ENCODE results near the gene ROBO3.

The ROBO3 gene

DNA sequence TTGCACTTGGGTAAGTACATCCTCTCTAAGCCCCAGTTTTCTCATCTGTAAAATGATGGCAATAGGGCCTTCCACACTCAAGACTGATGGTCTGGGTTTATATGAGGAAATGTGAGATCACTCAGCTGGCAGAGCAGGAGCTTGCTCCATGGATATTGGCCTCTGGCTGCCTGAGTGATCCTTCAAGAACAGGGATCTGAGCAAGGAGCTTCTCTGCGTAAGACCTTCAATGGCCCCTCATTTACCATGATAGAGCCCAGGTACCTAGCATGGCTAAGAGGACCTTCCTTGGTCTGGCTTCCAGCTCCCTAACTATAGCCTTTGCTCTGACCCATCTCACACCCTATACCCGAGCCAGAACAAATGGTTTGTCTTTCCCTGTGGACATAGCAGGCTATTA is 26.9 kb downstream of the ROBO3 start:
- no peak for DNase-seq (ENCODE audit: low spot score)

DNA sequence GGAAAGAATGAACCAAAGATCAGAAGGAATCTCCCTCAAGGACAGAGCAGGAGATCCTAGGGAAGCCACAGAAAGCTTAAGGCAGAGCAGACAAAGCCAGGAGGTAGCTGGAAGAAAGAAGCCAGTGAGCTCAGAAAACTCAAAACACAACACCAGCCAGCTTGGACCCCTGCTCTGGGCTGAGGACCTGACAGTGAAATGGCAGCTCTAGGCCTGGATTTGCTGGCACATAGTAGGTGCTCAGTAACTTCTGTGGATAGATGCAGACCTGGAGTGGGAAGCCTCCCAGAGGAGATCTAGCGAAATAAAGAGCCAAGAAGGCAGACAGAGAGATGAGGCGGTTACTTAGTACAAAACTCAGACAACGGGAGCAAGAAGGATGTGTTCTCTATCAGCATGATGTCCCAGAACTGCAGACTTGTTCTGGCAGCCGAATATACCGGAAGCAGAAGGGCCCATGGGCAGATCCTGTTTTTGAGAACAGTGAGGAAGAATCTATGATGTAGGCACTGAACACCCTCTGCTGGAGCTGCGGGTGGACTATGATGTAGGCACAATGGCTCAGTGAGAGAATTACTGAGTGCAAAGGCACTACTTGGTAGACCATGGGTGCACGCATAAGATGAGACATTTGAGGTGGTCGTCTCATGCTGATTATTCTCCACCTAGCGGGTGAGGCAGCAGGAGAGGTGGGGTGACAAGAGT is 27.7 kb downstream of the ROBO3 start:
- no peak for DNase-seq (ENCODE audit: low spot score)

- DNase-seq (ENCODE audit: low spot score): no peak
Observed at GRCh38 chr11:124893781-124894401, 28.7 kb downstream of the ROBO3 start.

DNA sequence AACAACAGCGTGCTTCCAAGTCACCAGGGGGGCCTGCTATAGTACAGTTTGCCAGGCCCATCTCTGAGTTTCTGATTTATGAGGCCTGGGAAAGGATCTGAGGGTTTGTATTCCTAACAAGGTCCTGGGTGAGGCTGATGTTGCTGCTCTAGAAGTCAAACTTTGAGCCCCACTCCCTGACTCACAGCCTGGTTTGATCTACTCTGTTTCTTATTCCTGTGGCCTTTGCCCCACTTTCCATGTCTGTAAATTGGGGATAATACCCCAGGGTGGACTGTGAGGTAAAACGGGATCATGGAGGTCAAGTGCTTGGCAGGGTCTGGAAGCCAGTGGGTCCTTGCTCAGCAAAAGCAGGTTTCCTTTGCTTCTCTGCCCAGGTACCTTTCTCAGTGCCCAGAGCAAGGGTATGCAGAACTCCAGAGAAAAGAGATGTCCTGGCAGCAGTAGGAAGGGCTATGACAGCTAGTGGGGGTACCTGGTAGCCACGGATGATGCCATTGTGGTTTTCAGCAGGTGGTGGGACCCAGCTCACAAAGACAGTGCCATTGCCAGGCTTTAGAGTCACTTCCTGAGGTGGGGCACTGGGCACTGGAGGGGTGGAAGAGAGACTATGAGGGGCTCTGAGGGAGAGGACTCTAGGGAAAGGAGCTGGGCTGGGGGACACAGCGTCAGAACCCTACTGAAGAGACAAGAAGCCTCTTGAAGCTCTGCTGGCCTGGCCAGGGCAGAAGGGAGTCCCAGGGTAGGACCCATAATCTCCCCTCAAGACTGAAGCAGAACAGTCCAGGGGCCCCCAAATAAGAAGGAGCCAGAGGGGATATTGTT is 29.6 kb downstream of the ROBO3 start:
- DNase-seq (ENCODE audit: low spot score): no peak

DNA sequence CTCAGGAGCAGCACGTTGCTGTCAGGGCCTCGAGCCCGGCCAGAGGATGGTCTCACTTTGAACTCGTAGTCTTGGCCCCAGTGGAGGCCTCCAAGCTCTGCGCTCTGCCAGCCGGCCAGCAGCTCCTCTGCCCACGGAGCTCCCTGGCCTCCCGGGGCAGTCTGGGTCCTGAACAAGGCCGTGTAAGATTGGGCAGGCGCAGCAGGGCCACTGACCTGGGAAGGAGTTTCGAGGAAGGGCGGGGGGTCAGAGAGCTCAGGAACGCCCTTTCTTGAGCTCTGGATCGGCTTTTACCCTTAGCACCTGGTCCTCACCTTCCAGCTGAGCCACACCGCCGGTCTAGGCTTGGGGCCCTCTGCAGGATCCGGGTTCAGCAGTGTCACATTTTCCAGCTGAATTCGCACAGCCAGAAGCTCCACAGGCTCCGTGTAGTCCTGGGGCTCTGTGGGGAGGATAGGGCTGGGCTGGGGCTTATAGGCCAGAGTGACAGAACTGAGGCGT is 30.3 kb downstream of the ROBO3 start:
- no peak for DNase-seq (ENCODE audit: low spot score)

DNA sequence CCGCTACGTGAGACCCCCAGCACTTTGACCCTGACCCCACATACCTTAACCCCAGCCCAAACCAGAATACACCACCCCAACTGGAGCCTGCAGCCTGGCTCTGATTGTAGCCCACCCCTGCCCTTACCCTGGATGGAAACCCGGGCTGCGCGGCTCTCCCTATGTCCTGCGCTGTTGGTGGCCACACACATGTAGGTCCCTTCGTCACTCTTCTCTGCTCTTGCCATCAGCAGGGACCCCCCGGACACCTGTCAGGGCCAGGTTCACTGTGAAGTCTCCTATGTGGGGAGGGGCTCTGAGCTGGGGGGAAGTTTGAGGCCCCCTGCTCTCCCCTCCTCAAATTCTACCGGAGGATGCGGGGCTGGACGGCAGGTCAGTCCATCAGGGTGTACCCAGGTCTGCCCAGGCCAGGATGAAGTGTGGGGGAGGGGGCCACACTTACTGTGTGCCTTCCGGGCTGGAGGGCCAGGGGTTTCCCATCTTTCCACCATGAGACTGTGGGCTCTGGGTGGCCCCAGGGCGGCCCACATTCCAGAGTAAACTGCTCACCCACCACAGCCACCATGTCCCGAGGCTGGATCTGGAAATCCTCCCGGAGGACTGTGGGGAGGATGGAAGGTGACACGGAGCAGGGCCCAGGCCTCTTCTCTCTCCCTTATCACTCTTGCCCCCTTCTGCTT is 31.0 kb downstream of the ROBO3 start:
- no peak for DNase-seq (ENCODE audit: low spot score)

DNA sequence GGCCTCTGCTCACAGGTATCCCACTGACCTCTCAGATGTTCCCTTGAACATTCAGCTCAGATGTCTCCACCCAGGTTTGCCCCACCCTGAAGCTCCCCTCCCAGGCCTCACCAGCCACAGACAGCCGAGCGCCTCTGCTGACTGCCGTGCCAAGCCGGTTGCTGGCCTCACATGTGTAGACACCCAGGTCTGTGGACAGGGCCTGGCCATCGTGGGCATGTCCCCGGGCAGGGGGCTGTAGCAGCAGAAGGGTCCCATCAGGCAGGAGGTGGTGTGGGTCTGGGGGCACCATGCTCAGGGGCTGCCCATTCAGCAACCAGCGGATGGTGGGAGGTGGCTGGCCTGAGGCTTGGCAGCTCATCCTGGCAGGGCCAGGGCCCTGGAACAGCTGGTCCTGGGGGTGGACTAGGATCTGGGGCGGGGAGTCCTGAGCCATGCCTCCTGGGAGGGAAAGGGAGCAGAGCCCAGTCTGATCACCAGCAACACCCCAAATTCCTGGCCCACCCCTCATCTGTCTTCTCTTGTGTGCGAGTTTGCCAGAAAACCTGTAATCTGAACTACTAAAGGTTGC is 31.7 kb downstream of the ROBO3 start:
- no peak for DNase-seq (ENCODE audit: low spot score)

GRCh38 chr11:124897674-124898262 is 32.5 kb downstream of the ROBO3 start, which contains the start of gene ROBO4:
TSS of gene ROBO4 (minus strand) at chr11:124897865. CDS start at chr11:124897795, 70 bp downstream.
- DNase-seq (ENCODE audit: low spot score): no peak

DNA sequence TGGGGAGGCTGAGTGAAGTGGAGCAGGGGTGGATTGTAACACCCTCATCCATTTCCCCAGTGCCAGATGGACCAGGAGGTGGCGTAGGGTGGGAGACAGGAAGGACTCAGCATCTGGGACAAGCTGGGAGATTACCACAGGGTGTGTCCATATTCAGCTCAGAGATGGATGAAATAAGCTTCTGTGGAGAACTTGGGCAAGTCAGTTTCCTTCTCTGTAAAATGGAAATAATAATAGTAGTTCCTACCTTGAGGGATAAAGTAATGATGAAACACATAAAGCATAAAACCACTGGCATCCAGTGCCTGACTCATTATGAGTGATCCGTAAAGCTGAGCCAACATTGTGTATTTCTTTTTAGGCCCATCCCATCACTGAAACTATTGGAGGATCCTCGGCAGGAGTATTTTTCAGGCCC is 33.0 kb downstream of the ROBO3 start:
- peak; percentile 92 for DNase-seq (ENCODE audit: low spot score)

DNA sequence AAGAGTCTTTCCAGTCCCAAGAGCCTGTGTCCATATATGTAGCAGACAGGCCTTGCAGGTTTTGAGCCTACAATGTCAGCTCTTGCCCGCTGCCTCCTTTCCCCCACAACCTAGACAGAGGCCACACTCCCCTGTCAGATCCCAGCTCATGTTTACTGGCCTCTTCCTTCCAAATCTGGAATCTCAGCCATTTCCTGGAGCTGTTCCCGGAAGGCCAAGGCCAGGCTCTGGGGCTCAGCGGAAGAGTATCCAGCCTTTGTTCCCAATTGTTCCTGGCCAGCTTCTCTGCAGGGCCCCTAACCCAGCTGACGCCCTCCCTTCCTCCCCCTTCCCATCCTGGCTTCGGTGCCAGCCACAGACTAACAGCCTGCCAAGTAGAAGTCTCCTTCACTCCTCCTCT is 33.5 kb downstream of the ROBO3 start:
- DNase-seq (ENCODE audit: low spot score): no peak

DNA sequence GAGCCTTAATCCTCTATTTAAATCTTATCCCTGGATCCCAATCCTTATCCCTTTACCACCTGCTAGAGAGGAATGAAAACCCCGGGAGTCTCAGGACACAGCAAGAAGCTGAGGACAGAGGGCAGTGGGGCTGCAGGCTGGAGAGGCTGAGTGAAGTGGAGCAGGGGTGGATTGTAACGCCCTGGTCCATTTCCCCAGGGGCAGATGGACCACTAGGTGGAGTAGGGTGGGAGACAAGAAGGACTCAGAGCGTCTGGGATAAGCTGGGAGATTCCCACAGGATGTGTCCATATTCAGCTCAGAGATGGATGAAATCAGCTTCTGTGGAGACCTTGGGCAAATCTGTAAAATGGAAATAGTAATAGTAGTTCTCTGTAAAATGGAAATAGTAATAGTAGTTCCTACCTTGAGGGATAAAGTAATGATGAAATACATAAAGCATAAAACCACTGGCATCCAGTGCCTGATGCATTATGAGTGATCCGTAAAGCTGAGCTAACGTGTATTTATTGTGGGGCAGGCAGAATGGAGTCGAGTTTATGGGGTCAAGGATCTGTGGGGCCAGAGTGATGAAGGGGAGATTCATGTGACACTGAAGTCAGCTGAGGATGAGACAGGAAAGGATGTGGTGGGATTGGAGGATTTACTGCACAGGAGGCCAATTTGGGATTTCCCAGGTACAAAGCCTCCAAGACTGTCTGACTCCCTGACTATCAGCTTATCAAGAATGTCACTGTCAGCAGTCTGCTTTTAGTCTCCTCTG is 34.3 kb downstream of the ROBO3 start:
- peak; percentile 59 for DNase-seq (ENCODE audit: low spot score)

- DNase-seq (ENCODE audit: low spot score): peak; percentile 94
Observed at GRCh38 chr11:124900464-124900863, 35.2 kb downstream of the ROBO3 start.

DNA sequence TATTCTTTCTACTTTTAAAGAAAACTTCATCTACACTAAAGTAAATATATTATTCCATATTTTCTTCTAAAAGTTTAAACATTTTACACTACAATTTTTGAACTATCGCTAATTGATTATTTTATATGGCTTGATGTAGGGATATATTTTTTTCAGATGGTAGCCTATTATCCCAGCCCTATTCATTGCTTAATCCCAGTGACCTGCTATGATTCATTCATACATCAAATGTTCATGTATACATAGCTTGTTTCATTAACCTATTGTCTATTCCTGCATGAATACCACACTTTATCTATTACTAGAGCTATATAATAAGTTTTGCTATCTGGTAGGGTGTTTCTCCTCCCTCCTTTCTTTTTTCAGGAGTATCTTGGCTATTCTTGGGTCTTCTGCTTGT is 37.4 kb downstream of the ROBO3 start:
- DNase-seq (ENCODE audit: low spot score): no peak

- DNase-seq (ENCODE audit: low spot score): peak; percentile 65
Observed at GRCh38 chr11:124915541-124916369, 50.5 kb downstream of the ROBO3 start.

GRCh38 chr11:124916370-124916710 is 51.1 kb downstream of the ROBO3 start:
- DNase-seq (ENCODE audit: low spot score): no peak

DNA sequence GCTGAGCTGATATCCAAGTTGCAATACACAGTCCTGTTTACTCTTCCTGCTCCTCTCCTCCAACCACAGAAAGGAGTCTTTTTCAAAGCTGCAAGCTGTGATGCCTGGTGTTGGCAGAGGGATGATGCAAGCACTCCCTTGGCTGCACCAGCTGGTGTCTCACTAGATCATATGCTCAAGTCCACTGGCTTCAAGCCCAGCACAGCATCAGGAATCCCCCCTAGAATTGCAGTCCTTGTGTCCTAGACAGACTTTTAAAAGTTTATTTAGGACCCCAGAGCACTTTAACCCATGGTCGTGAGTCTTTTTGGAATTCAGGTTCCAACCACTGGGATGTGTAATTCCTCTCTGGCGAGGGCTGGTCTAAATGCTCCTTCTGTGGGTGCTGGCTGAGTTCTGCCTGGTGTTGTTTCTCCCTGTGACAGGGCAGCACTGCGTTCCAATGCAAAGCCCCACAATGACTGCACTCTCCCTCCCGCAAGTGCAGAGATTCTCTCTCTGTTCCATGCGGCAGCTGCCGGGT is 51.9 kb downstream of the ROBO3 start:
- DNase-seq (ENCODE audit: low spot score): no peak

DNA sequence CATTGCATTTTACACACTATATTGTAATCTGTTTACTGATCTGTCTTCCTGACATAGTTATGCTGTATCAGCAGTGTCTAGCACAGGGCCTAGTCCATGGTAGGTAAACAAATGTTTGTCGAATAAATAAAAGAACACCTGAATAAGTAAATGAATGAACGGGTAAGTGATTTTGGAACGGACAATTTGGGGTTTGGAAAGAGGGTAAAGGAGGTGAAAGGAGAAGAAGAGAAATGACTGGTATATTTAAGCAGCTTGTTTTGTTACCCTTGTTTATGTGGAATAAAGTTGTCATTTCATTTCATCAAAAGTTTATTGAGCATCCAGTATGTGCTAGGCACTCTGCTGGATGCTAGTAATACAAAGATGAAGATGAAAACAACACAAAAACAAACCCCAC is 53.7 kb downstream of the ROBO3 start, which contains the start of gene HEPN1:
TSS of gene HEPN1 (plus strand) at position 301 of the 400 bp plus-strand sequence.
- DNase-seq (ENCODE audit: low spot score): no peak

DNA sequence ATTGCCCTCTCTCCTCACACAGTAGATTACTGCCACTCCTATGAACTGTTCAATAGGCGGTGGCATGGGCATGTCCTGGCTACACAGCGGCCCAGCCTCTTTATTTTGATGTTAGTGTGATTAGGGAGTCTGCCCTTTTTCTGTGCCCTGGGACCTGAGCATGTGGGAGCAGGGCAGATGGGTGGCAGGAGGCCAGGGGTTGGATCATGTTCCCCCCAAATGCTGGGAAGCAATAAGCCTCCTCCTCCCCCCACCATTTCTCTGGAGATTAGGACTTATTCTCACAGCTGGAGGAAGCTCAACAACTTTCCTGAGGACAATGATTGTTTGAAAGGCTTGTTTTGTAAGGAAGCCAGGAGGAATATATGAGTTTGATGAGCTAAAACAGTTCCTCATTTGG is 54.7 kb downstream of the ROBO3 start:
- DNase-seq (ENCODE audit: low spot score): no peak

DNA sequence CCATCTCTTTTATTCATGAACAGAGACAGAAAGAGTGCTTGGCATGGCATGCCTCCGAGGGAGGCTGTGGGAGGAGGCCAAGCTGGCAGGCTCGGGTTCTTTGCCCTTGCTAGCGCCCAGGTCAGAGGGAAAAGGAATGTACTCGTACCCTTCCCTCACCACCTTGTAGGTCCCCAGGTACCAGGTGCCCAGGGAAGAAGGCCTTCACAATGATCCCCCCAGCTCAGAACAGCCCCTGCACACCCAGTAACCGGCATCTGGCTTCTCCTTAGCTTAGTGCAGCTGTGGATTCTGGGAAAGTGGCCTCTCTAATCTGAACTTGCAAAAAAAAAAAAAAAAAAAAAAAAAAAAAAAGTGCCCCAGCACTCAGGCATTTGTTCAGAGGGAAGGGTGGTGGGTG is 55.1 kb downstream of the ROBO3 start:
- DNase-seq (ENCODE audit: low spot score): no peak
